ENCODE measurements around the gene USF3.
"Not testable (repeated sequence)": the region's sequence is repeated elsewhere in the genome, so short reads cannot be mapped to it uniquely, and the experiment has no call there.

The USF3 gene

DNA sequence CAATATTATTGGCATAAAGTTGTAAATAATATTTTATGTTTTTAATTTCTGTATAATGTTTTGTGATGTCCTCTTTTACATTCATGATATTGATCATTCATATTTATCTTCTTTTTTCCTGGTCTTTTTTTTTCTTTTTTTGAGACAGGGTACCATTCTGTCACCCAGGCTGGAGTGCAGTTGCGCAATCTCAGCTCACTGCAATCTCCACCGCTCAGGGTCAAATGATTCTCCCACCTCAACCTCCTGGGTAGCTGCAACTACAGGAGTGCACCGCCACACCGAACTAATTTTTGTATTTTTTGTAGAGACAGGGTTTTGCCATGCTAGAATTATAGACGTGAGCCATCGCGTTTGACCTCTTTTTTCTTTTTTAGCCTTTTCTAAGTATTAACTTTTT is 52.9 kb downstream of the USF3 start:
- Histone ChIP-seq H3K9me3 (ENCODE audit: low read length) (0 out of 2 replicates have a peak, but pooled peaks cover 7% of the 10 kb centered on the region), H3K4me1 (ENCODE audit: insufficient read depth, low read length, severe bottlenecking) (no peaks in the 10 kb centered on the region), H3K4me2 (ENCODE audit: low read length) (no peak overlapping the region), H3K27ac (ENCODE audit: low read depth, low read length, poor library complexity, severe bottlenecking) (no peak overlapping the region), H3K4me3 (ENCODE audit: low read depth, low read length, poor library complexity, severe bottlenecking) (no peak overlapping the region), H3K9me2 (ENCODE audit: low read depth, low read length) (no peaks in the 10 kb centered on the region), H3K36me3 (ENCODE audit: insufficient read depth, low read length) (no peaks in the 10 kb centered on the region), H3K79me2 (ENCODE audit: insufficient read depth, low read length) (no peaks in the 10 kb centered on the region), H3K9ac (ENCODE audit: low read length) (no peak overlapping the region), H3K27me3 (ENCODE audit: insufficient read depth, low read length) (no peaks in the 10 kb centered on the region), H2AFZ (ENCODE audit: low read length) (no peak overlapping the region), H3F3A (ENCODE audit: insufficient read depth, low read length) (no peaks in the 10 kb centered on the region), H4K20me1 (ENCODE audit: insufficient read depth, low read length) (no peaks in the 10 kb centered on the region)
- TF ChIP-seq, protein P1, sequence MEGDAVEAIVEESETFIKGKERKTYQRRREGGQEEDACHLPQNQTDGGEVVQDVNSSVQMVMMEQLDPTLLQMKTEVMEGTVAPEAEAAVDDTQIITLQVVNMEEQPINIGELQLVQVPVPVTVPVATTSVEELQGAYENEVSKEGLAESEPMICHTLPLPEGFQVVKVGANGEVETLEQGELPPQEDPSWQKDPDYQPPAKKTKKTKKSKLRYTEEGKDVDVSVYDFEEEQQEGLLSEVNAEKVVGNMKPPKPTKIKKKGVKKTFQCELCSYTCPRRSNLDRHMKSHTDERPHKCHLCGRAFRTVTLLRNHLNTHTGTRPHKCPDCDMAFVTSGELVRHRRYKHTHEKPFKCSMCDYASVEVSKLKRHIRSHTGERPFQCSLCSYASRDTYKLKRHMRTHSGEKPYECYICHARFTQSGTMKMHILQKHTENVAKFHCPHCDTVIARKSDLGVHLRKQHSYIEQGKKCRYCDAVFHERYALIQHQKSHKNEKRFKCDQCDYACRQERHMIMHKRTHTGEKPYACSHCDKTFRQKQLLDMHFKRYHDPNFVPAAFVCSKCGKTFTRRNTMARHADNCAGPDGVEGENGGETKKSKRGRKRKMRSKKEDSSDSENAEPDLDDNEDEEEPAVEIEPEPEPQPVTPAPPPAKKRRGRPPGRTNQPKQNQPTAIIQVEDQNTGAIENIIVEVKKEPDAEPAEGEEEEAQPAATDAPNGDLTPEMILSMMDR (IDR thresholded peaks at IDR 0.05; ENCODE audit: low read length): no peak
- no peak for TF ChIP-seq EZH2 (IDR thresholded peaks at IDR 0.05; ENCODE audit: borderline replicate concordance, low read length)

DNA sequence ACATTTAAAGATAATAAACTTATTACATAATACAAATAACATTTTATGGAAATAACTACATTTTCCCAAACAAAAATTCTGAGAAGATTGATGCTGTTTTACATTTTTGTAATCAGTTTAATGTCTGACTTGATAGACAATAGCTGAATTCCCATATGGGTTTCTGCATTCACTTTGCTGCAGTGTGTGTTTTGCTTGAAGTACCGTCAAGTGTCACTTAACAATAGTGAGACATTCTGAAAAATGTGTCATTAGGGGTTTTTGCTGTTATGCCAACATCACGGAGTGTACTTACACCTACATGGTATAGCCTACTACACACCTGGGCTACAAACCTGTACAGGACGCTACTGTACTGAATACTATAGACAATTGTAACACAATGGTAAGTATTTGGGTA is 57.5 kb downstream of the USF3 start:
- no peak overlapping the region for H3K9ac ChIP-seq (ENCODE audit: low read length)
- no peak overlapping the region for H2AFZ ChIP-seq (ENCODE audit: low read length)
- no peaks in the 10 kb centered on the region for H3K36me3 ChIP-seq (ENCODE audit: insufficient read depth, low read length)
- H3K27ac ChIP-seq (ENCODE audit: low read depth, low read length, poor library complexity, severe bottlenecking): no peak overlapping the region
- H3K9me2 ChIP-seq (ENCODE audit: low read depth, low read length): no peaks in the 10 kb centered on the region
- no peak for TF ChIP-seq EZH2 (IDR thresholded peaks at IDR 0.05; ENCODE audit: borderline replicate concordance, low read length)
- TF ChIP-seq, protein P1 (IDR thresholded peaks at IDR 0.05; ENCODE audit: low read length): no peak
- no peaks in the 10 kb centered on the region for H3K4me1 ChIP-seq (ENCODE audit: insufficient read depth, low read length, severe bottlenecking)
- no peaks in the 10 kb centered on the region for H3K9me3 ChIP-seq (ENCODE audit: low read length)
- no peaks in the 10 kb centered on the region for H3F3A ChIP-seq (ENCODE audit: insufficient read depth, low read length)
- no peak overlapping the region for H3K4me3 ChIP-seq (ENCODE audit: low read depth, low read length, poor library complexity, severe bottlenecking)
- H3K79me2 ChIP-seq (ENCODE audit: insufficient read depth, low read length): no peaks in the 10 kb centered on the region
- H4K20me1 ChIP-seq (ENCODE audit: insufficient read depth, low read length): no peaks in the 10 kb centered on the region
- H3K27me3 ChIP-seq (ENCODE audit: insufficient read depth, low read length): no peaks in the 10 kb centered on the region
- H3K4me2 ChIP-seq (ENCODE audit: low read length): no peak overlapping the region

DNA sequence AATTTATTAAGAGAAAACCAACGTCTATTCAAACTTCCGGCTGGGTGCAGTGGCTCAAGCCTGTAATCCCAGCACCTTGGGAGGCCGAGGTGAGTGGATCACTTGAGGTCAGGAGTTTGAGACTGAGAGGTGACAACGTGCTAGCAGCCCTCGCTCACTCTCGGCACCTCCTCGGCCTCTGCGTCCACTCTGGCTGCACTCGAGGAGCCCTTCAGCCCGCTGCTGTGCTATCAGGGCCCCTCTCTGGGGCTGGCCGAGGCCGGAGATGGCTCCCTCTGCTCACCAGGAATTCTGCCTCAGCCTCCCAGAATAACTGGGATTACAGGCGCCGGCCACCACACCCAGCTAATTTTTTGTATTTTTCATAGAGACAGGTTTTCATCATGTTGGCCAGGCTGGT is 58.7 kb downstream of the USF3 start:
- no peaks in the 10 kb centered on the region for H4K20me1 ChIP-seq (ENCODE audit: insufficient read depth, low read length)
- H3K27ac ChIP-seq (ENCODE audit: low read depth, low read length, poor library complexity, severe bottlenecking): no peak overlapping the region
- no peak overlapping the region for H3K4me3 ChIP-seq (ENCODE audit: low read depth, low read length, poor library complexity, severe bottlenecking)
- TF ChIP-seq, protein P1 (IDR thresholded peaks at IDR 0.05; ENCODE audit: low read length): no peak
- TF ChIP-seq EZH2 (IDR thresholded peaks at IDR 0.05; ENCODE audit: borderline replicate concordance, low read length): no peak
- H3K9me2 ChIP-seq (ENCODE audit: low read depth, low read length): no peaks in the 10 kb centered on the region
- no peak overlapping the region for H3K9ac ChIP-seq (ENCODE audit: low read length)
- no peaks in the 10 kb centered on the region for H3K36me3 ChIP-seq (ENCODE audit: insufficient read depth, low read length)
- H2AFZ ChIP-seq (ENCODE audit: low read length): no peak overlapping the region
- H3K9me3 ChIP-seq (ENCODE audit: low read length): no peaks in the 10 kb centered on the region
- H3K27me3 ChIP-seq (ENCODE audit: insufficient read depth, low read length): no peaks in the 10 kb centered on the region
- no peak overlapping the region for H3K4me2 ChIP-seq (ENCODE audit: low read length)
- no peaks in the 10 kb centered on the region for H3K79me2 ChIP-seq (ENCODE audit: insufficient read depth, low read length)
- H3K4me1 ChIP-seq (ENCODE audit: insufficient read depth, low read length, severe bottlenecking): no peaks in the 10 kb centered on the region
- no peaks in the 10 kb centered on the region for H3F3A ChIP-seq (ENCODE audit: insufficient read depth, low read length)

DNA sequence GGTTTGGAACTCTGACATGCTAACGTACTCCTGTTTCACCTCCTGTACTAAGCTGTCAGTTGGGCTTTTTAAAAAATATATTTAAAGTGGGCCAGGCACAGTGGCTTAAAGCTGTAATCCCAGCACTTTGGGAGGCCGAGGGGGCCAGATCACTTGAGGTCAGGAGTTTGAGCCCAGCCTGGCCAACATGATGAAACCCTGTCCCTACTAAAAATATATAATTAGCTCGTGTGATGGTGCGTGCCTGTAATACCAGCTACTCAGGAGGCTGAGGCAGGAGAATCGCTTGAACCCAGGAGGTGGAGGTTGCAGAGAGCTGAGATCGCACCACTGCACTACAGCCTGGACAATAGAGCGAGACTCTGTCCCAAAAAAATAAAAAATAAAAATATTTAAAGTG is 60.4 kb downstream of the USF3 start:
- H3K4me1 ChIP-seq (ENCODE audit: insufficient read depth, low read length, severe bottlenecking); H3K4me3 ChIP-seq (ENCODE audit: low read depth, low read length, poor library complexity, severe bottlenecking): not testable (repeated sequence)

More for the DNA sequence above, 60.4 kb downstream of the USF3 start:
- H3K36me3 ChIP-seq (ENCODE audit: insufficient read depth, low read length); H3K27me3 ChIP-seq (ENCODE audit: insufficient read depth, low read length); H4K20me1 ChIP-seq (ENCODE audit: insufficient read depth, low read length); H3K9ac ChIP-seq (ENCODE audit: low read length); H3K9me3 ChIP-seq (ENCODE audit: low read length); H3K9me2 ChIP-seq (ENCODE audit: low read depth, low read length); H3F3A ChIP-seq (ENCODE audit: insufficient read depth, low read length); H3K27ac ChIP-seq (ENCODE audit: low read depth, low read length, poor library complexity, severe bottlenecking); H3K79me2 ChIP-seq (ENCODE audit: insufficient read depth, low read length); H2AFZ ChIP-seq (ENCODE audit: low read length); H3K4me2 ChIP-seq (ENCODE audit: low read length): not testable (repeated sequence)

Data from OCI-LY1 (cell line).